PC-3 (cell line): ENCODE results near the gene PLAAT4. TPM values are rescaled to one million over a fixed set of nuclear protein-coding genes. Genes with fewer than 3 reads are reported as not detected.
A peak's percentile ranks its signal among the peaks of the same experiment; 100 is the strongest.

Experiments
- ATAC-seq: fragments of 200-7000 bp; cut with Tn5 transposase; 2 replicates; pipeline ENCODE4 v1.9.1; 2020; ENCODE audit warnings: mild to moderate bottlenecking, moderate library complexity
- Bru-seq: library from RNA; stranded (reverse); fragments of 400-500 nt; gene quantifications from one replicate; lab custom pipeline; 2021; lab: Mats Ljungman, UMichigan
- BruChase-seq, 2 experiments: library from RNA; stranded (reverse); fragments of 400-500 nt; gene quantifications; one replicate each; lab custom pipeline; 2021; lab: Mats Ljungman, UMichigan
- BruUV-seq: library from RNA; stranded (reverse); fragments of 400-500 nt; replicated peaks from 2 replicates; lab custom pipeline; 2021; lab: Mats Ljungman, UMichigan
- CTCF ChIA-PET: fragments of 300-600 bp; sonication (Branson Sonifier 250); formaldehyde crosslinking; loops from one replicate; lab custom pipeline; 2022; ENCODE audit warnings: antibody characterized with exemption; lab: Charles Lee
- POLR2A ChIA-PET: fragments of 300-600 bp; sonication (Branson Sonifier 250); formaldehyde crosslinking; loops from one replicate; lab custom pipeline; 2022; ENCODE audit warnings: antibody characterized with exemption; ENCODE audit not compliant: unreplicated experiment; lab: Charles Lee
- DNase-seq: peaks from one replicate; pipeline ENCODE4 v3.0.0-alpha.2; 2015
- H2AFZ ChIP-seq: fragments of 300-600 bp; sonication (generic); 2 replicates; pipeline ENCODE4 v1.6.0; 2016; ENCODE audit warnings: antibody characterized with exemption, low read length
- H3F3A ChIP-seq: fragments of 300-600 bp; sonication (generic); one replicate; pipeline ENCODE4 v1.6.0; 2017; ENCODE audit warnings: antibody characterized with exemption, low read length, control low read depth, mild to moderate bottlenecking; ENCODE audit not compliant: unreplicated experiment
- H3K27ac ChIP-seq: fragments of 300-600 bp; sonication (generic); 2 replicates; pipeline ENCODE4 v1.5.1; 2016; ENCODE audit warnings: mild to moderate bottlenecking, low read length
- H3K27me3 ChIP-seq: fragments of 300-600 bp; sonication (generic); 2 replicates; pipeline ENCODE4 v1.6.1; 2016; ENCODE audit warnings: low read length, mixed read lengths
- H3K36me3 ChIP-seq: fragments of 300-600 bp; sonication (generic); 2 replicates; pipeline ENCODE4 v1.6.1; 2016; ENCODE audit warnings: low read depth, mixed run types, low read length, mixed read lengths
- H3K4me1 ChIP-seq: fragments of 300-600 bp; sonication (generic); 2 replicates; pipeline ENCODE4 v1.5.1; 2016; ENCODE audit warnings: low read length; ENCODE audit not compliant: insufficient read depth
- H3K4me2 ChIP-seq: fragments of 300-600 bp; sonication (generic); 2 replicates; pipeline ENCODE4 v1.6.0; 2016; ENCODE audit warnings: low read length
- H3K4me3 ChIP-seq: fragments of 300-600 bp; sonication (generic); 2 replicates; pipeline ENCODE4 v1.5.1; 2016; ENCODE audit warnings: mild to moderate bottlenecking, low read length, mixed read lengths
- H3K79me2 ChIP-seq: fragments of 300-600 bp; sonication (generic); 2 replicates; pipeline ENCODE4 v1.6.1; 2017; ENCODE audit warnings: low read length, mixed read lengths
- H3K9ac ChIP-seq: fragments of 300-600 bp; sonication (generic); 2 replicates; pipeline ENCODE4 v1.6.0; 2016; ENCODE audit warnings: mild to moderate bottlenecking, low read length
- H3K9me2 ChIP-seq: fragments of 300-600 bp; sonication (generic); replicated peaks from 2 replicates; pipeline ENCODE4 v1.6.1; 2016; ENCODE audit warnings: mixed run types, low read length, mixed read lengths
- H3K9me3 ChIP-seq: fragments of 300-600 bp; sonication (generic); 2 replicates; pipeline ENCODE4 v1.6.1; 2016; ENCODE audit warnings: low read length, mixed read lengths
- H4K20me1 ChIP-seq: fragments of 300-600 bp; sonication (generic); 2 replicates; pipeline ENCODE4 v1.6.1; 2016; ENCODE audit warnings: low read length, mixed read lengths
- EZH2 ChIP-seq: fragments of 300-600 bp; sonication (generic); IDR thresholded peaks from one replicate; pipeline ENCODE4 v1.6.1; 2017; ENCODE audit warnings: antibody characterized with exemption, mild to moderate bottlenecking, low read length; ENCODE audit not compliant: unreplicated experiment
- EZH2phosphoT487 ChIP-seq: fragments of 300-600 bp; sonication (generic); IDR thresholded peaks from 2 replicates; pipeline ENCODE4 v1.6.1; 2018; ENCODE audit warnings: mild to moderate bottlenecking, antibody characterized with exemption, low read length, borderline replicate concordance
- intact Hi-C: fragments of 100-400 bp; cut with micrococcal nuclease; formaldehyde crosslinking; loops from 2 replicates; pipeline ENCODE4 v1.9.0; 2023
- long read RNA-seq: library from polyadenylated mRNA; unstranded; transcript quantifications from one replicate; pipeline ENCODE4 v2.0.0, GENCODE V29; 2021; ENCODE audit not compliant: unreplicated experiment
- total RNA-seq: library from RNA; depleted of rRNA; stranded (reverse); fragments of >200 nt; gene quantifications from 2 replicates; pipeline ENCODE4 v1.2.3, GENCODE V29; 2014; rRNA removed
- TF ChIP-seq, protein P1 (sequence below): fragments of 300-600 bp; sonication (generic); conservative IDR thresholded peaks from 2 replicates; pipeline ENCODE4 v1.5.1; 2017; ENCODE audit warnings: antibody characterized with exemption, low read depth, mild to moderate bottlenecking, low read length

PLAAT4 gene, protein sequence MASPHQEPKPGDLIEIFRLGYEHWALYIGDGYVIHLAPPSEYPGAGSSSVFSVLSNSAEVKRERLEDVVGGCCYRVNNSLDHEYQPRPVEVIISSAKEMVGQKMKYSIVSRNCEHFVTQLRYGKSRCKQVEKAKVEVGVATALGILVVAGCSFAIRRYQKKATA
- total RNA-seq (5.4 and 5.6 TPM in 2 replicates), Bru-seq, nascent RNA (percentile 27 among the genes with signal in this experiment), BruChase-seq, experiment 1, labeled RNA remaining after a 6-hour chase (percentile 31 among the genes with signal in this experiment), BruChase-seq, experiment 2, labeled RNA remaining after a 2-hour chase (percentile 27 among the genes with signal in this experiment)
- long read RNA-seq, partial matches to known transcripts: 2 of 5 reads
- long read RNA-seq, other reads (novel, unspliced or antisense): 0 of 5 reads

DNA sequence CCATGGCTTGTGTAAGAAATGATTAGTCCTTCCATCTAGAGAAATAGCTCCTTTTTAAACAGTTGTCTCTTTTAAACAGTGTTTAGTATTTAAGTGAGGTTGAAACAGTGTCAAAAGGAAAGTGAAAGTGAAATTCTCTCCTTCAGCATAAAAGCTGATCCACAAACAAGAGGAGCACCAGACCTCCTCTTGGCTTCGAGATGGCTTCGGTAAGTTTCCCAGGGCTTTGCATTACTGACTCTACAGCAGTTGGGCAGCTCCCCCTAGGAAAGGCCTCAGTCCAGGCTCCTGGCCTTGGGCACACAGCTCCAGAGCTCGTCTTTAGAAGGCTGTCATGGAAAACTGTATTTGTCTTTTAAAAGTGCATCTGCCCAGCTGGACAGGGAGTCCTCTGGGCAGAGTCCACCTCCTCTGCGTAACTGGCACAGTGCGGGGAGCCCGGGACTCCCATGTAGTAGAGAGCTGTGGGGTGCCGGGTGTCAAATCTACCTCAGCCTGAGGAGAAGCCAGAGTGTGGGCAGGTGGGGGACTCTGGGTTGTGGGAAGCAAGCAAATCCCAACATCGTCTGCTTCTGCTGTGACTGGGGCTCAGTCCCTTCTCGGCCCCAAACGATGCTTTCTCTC lies at the start of gene PLAAT4:
Gene PLAAT4, plus strand, starts transcription at position 140 of the 624 bp plus-strand sequence. Its CDS starts 61 bp downstream, at position 201.
- H3K27me3 ChIP-seq: no peaks in the 10 kb centered on the region
- H3K4me2 ChIP-seq: peak within 1 kb of the TSS; percentile 77
- DNase-seq: peak; percentile 41
- H2AFZ ChIP-seq: peak within 1 kb of the TSS; percentile 89
- H3F3A ChIP-seq: no peaks in the 10 kb centered on the region
- peaks cover 27% of the 10 kb centered on the region for H3K4me1 ChIP-seq
- ChIA-PET CTCF (interaction anchor here (0.6 kb wide), 1 partner anchor 102 kb away, joined by 3 read pairs; no protein-coding TSS in a partner anchor), POLR2A (no interaction called here)
- no peaks in the 10 kb centered on the region for H3K79me2 ChIP-seq
- ATAC-seq: peak; percentile 61
- H3K27ac ChIP-seq: no peak within 1 kb of the TSS
- TF ChIP-seq, protein P1, sequence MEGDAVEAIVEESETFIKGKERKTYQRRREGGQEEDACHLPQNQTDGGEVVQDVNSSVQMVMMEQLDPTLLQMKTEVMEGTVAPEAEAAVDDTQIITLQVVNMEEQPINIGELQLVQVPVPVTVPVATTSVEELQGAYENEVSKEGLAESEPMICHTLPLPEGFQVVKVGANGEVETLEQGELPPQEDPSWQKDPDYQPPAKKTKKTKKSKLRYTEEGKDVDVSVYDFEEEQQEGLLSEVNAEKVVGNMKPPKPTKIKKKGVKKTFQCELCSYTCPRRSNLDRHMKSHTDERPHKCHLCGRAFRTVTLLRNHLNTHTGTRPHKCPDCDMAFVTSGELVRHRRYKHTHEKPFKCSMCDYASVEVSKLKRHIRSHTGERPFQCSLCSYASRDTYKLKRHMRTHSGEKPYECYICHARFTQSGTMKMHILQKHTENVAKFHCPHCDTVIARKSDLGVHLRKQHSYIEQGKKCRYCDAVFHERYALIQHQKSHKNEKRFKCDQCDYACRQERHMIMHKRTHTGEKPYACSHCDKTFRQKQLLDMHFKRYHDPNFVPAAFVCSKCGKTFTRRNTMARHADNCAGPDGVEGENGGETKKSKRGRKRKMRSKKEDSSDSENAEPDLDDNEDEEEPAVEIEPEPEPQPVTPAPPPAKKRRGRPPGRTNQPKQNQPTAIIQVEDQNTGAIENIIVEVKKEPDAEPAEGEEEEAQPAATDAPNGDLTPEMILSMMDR: no peak
- TF ChIP-seq EZH2: no peak
- no peak for TF ChIP-seq EZH2phosphoT487
- no peak within 1 kb of the TSS for H3K9ac ChIP-seq
- no peaks in the 10 kb centered on the region for H3K9me2 ChIP-seq
- no peaks in the 10 kb centered on the region for H3K36me3 ChIP-seq
- intact Hi-C loops: no loop called here
- TSS peak; percentile 44 for BruUV-seq
- H3K9me3 ChIP-seq: no peaks in the 10 kb centered on the region
- no peaks in the 10 kb centered on the region for H4K20me1 ChIP-seq
- peak within 1 kb of the TSS; percentile 53 for H3K4me3 ChIP-seq

DNA sequence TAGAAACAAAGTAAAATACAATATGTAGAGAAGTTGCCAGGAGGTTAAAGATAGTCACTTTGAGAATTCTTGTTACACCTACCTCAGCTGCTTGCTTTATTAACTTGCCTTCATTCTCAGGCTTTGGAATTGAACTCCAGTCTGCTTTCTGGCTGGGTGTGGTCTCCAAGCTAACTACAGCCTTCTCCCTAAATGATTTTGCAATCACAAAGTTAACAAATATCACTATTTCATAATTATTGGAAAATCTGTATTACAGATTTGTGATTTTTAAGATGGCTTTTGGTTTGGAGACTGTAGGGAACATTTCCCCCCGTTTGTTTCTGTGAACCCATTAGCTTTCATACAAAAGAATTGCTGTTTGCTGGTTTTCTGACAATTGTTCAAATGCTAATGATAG lies 47.8 kb upstream of the PLAAT4 start:
- H4K20me1 ChIP-seq: no peaks in the 10 kb centered on the region
- H3K79me2 ChIP-seq: no peaks in the 10 kb centered on the region
- ATAC-seq (no peak), DNase-seq (no peak)
- H3K4me1 ChIP-seq: no peaks in the 10 kb centered on the region
- no peak overlapping the region for H3K4me2 ChIP-seq
- H3K36me3 ChIP-seq: no peaks in the 10 kb centered on the region
- intact Hi-C loops: no loop called here
- no peaks in the 10 kb centered on the region for H3K9me3 ChIP-seq
- H3F3A ChIP-seq: no peaks in the 10 kb centered on the region
- TF ChIP-seq EZH2 (no peak), EZH2phosphoT487 (no peak)
- TF ChIP-seq, protein P1: no peak
- no TSS peak for BruUV-seq
- no peak overlapping the region for H3K9ac ChIP-seq
- H2AFZ ChIP-seq: no peak overlapping the region
- ChIA-PET POLR2A (no interaction called here), CTCF (interaction anchor here (0.7 kb wide), 1 partner anchor 145 kb away, joined by 7 read pairs; no protein-coding TSS in a partner anchor)
- no peak overlapping the region for H3K27ac ChIP-seq
- no peaks in the 10 kb centered on the region for H3K9me2 ChIP-seq
- H3K4me3 ChIP-seq: no peak overlapping the region
- no peaks in the 10 kb centered on the region for H3K27me3 ChIP-seq
